Neural crest cell (in vitro differentiated cells): ENCODE data around the gene ATF6. TPM values are rescaled to one million over a fixed set of nuclear protein-coding genes. Genes with fewer than 3 reads are reported as not detected.

ENCODE experiments used
- DNase-seq: peaks from one replicate; pipeline ENCODE4 v3.0.0; 2021; ENCODE audit warnings: low read depth, mixed read lengths, low spot score
- H3K27ac Mint-ChIP-seq: one replicate; pipeline ENCODE4 v1.8.0; 2021; ENCODE audit warnings: mild to moderate bottlenecking, mixed read lengths; ENCODE audit not compliant: unreplicated experiment
- H3K27me3 Mint-ChIP-seq: 2 replicates; pipeline ENCODE4 v1.8.0; 2021; ENCODE audit warnings: low read depth, mild to moderate bottlenecking, mixed read lengths
- H3K36me3 Mint-ChIP-seq: 2 replicates; pipeline ENCODE4 v1.8.0; 2021; ENCODE audit warnings: low read depth, mild to moderate bottlenecking, mixed read lengths
- H3K4me1 Mint-ChIP-seq: 2 replicates; pipeline ENCODE4 v1.8.0; 2021; ENCODE audit warnings: mixed read lengths
- H3K4me3 Mint-ChIP-seq: one replicate; pipeline ENCODE4 v1.8.0; 2021; ENCODE audit warnings: mild to moderate bottlenecking, mixed read lengths
- H3K9me3 Mint-ChIP-seq: 2 replicates; pipeline ENCODE4 v1.8.0; 2021; ENCODE audit warnings: mixed read lengths
- total RNA-seq: library from RNA; stranded (reverse); gene quantifications from 2 replicates; pipeline ENCODE4 v1.2.1, GENCODE V29; 2021
- TF ChIP-seq, protein P1 (sequence below): fragments of 200-600 bp; sonication (generic); conservative IDR thresholded peaks from 2 replicates; pipeline ENCODE4 v1.5.0; 2021; ENCODE audit warnings: antibody characterized with exemption, mild to moderate bottlenecking

The ATF6 gene
- total RNA-seq, 1 donor from 2014 or later: 17.8 TPM

- H3K9me3 Mint-ChIP-seq: peaks cover 2% of the 10 kb centered on the region
Observed at GRCh38 chr1:161885759-161886158, 119.6 kb downstream of the ATF6 start.

GRCh38 chr1:161886589-161886988 is 120.5 kb downstream of the ATF6 start:
- no peak overlapping the region for H3K4me3 Mint-ChIP-seq
- TF ChIP-seq, protein P1, sequence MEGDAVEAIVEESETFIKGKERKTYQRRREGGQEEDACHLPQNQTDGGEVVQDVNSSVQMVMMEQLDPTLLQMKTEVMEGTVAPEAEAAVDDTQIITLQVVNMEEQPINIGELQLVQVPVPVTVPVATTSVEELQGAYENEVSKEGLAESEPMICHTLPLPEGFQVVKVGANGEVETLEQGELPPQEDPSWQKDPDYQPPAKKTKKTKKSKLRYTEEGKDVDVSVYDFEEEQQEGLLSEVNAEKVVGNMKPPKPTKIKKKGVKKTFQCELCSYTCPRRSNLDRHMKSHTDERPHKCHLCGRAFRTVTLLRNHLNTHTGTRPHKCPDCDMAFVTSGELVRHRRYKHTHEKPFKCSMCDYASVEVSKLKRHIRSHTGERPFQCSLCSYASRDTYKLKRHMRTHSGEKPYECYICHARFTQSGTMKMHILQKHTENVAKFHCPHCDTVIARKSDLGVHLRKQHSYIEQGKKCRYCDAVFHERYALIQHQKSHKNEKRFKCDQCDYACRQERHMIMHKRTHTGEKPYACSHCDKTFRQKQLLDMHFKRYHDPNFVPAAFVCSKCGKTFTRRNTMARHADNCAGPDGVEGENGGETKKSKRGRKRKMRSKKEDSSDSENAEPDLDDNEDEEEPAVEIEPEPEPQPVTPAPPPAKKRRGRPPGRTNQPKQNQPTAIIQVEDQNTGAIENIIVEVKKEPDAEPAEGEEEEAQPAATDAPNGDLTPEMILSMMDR: no peak
- DNase-seq: no peak
- no peak overlapping the region for H3K27ac Mint-ChIP-seq
- peaks cover 2% of the 10 kb centered on the region for H3K9me3 Mint-ChIP-seq
- no peaks in the 10 kb centered on the region for H3K4me1 Mint-ChIP-seq
- H3K36me3 Mint-ChIP-seq: peaks cover 16% of the 10 kb centered on the region
- H3K27me3 Mint-ChIP-seq: no peaks in the 10 kb centered on the region

More at GRCh38 chr1:161885759-161886158, 119.6 kb downstream of the ATF6 start:
- Mint-ChIP-seq H3K4me1 (no peaks in the 10 kb centered on the region), H3K27ac (no peak overlapping the region), H3K36me3 (peaks cover 9% of the 10 kb centered on the region), H3K27me3 (no peaks in the 10 kb centered on the region), H3K4me3 (no peak overlapping the region)
- no peak for DNase-seq
- TF ChIP-seq, protein P1: no peak

- H3K4me1 Mint-ChIP-seq: no peaks in the 10 kb centered on the region
- no peaks in the 10 kb centered on the region for H3K27me3 Mint-ChIP-seq
- no peak overlapping the region for H3K4me3 Mint-ChIP-seq
- no peak overlapping the region for H3K27ac Mint-ChIP-seq
- peaks cover 17% of the 10 kb centered on the region for H3K36me3 Mint-ChIP-seq
- H3K9me3 Mint-ChIP-seq: peaks cover 2% of the 10 kb centered on the region
- TF ChIP-seq, protein P1: no peak
- DNase-seq: no peak
Observed at GRCh38 chr1:161887730-161888287, 121.7 kb downstream of the ATF6 start.

DNA sequence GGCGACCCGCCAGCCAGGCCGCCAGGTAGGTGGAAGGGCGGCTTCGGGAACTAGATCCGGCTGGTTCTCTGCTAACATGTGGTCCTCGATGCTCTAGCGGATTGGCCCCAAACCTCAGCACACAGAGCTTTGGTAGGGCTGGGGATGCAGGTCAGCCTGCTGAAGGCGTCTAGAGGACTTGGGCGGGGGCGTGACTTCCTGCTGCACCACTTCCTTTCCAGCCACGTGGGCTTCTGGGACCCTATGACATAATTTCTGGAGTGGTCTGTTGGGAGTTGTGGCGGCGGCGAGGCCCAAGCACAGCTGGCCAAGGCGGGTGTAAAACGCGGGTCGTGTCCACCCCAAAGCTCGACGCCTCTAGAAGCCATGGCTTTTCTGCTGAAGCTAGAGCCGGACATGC is 124.5 kb downstream of the ATF6 start:
- Mint-ChIP-seq H3K36me3 (peaks cover 17% of the 10 kb centered on the region), H3K4me3 (no peak overlapping the region), H3K9me3 (peaks cover 2% of the 10 kb centered on the region), H3K27me3 (no peaks in the 10 kb centered on the region), H3K4me1 (no peaks in the 10 kb centered on the region), H3K27ac (no peak overlapping the region)
- DNase-seq: no peak
- TF ChIP-seq, protein P1: no peak

DNA sequence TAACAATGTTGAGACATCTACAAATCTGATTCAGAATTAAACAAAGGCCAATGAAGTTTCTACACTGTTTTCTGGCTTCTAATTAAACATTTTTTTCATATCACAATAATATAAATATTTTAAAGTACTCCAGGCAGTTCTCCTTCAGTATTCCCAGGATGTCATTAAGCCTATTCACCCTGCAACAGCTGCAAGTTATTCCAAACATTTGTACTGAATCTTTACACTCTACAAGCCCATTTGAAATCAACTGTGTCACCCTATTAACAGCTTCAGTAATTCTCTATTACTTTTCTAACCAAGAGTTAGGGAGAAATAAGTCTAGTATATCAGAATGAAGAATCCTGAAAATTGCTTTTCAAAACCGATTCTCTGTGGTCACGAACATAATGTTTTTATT is 133.0 kb downstream of the ATF6 start:
- Mint-ChIP-seq H3K4me1 (no peaks in the 10 kb centered on the region), H3K9me3 (no peaks in the 10 kb centered on the region), H3K27ac (peak overlapping the region; percentile 29), H3K36me3 (no peaks in the 10 kb centered on the region), H3K27me3 (no peaks in the 10 kb centered on the region), H3K4me3 (no peak overlapping the region)
- TF ChIP-seq, protein P1: no peak
- no peak for DNase-seq

GRCh38 chr1:161900160-161900559 is 134.0 kb downstream of the ATF6 start:
- no peaks in the 10 kb centered on the region for H3K9me3 Mint-ChIP-seq
- no peak overlapping the region for H3K27ac Mint-ChIP-seq
- H3K4me3 Mint-ChIP-seq: no peak overlapping the region
- TF ChIP-seq, protein P1: no peak
- no peaks in the 10 kb centered on the region for H3K36me3 Mint-ChIP-seq
- DNase-seq: no peak
- no peaks in the 10 kb centered on the region for H3K27me3 Mint-ChIP-seq
- no peaks in the 10 kb centered on the region for H3K4me1 Mint-ChIP-seq
